ENCODE measurements around the gene DYRK4. TPM values are rescaled to one million over a fixed set of nuclear protein-coding genes. Genes with fewer than 3 reads are reported as not detected.

DYRK4 gene
- total and polyA plus RNA-seq, 2 of the 4 experiments (the other 2 are of a cell fraction), result 44.6 to 71.6 TPM

DNA sequence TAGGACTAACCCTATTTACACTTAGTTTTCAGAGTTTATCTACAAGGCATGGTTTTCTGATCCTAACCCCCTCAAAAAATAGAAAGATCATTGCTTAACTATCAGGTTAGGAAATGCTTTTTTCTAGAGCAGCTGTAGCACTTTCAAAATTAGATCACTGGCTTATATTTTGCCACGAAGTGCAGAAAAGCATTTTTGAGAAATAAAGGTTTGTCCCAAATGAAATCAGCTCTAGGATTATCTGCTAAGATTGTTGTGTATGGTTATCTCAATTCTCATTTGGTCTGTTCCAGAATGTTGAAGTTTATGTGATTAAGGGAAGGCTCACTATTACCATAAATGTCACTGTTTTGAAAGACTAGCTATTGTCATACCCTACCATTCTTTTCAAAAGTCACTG is 9.8 kb upstream of the DYRK4 start:
- H3K36me3 ChIP-seq (ENCODE audit: control insufficient read depth, insufficient read depth, low read length), result peaks cover 7% of the 10 kb centered on the region; the same call in 1 of the 2 replicates
- CTCF ChIA-PET, result no interaction called here

More for the DNA sequence above, 9.8 kb upstream of the DYRK4 start:
- Histone ChIP-seq H4K91ac (ENCODE audit: insufficient read depth, low read depth, low read length) (no peak overlapping the region), H3K18ac (ENCODE audit: low read depth, low read length) (no peak overlapping the region), H2BK120ac (ENCODE audit: low read depth, low read length) (no peak overlapping the region), H2AK9ac (replicated peaks; ENCODE audit: low read depth, low read length, poor library complexity) (no peak overlapping the region), H3K14ac (replicated peaks; ENCODE audit: low read depth, low read length) (no peak overlapping the region), H3K27ac (ENCODE audit: insufficient read depth, low read length) (no peak overlapping the region), H2AK5ac (ENCODE audit: low read depth, low read length) (no peak overlapping the region), H3K4ac (ENCODE audit: low read depth, low read length) (no peak overlapping the region), H3K4me3 (ENCODE audit: insufficient read depth, low read depth, low read length) (no peak overlapping the region), H3K4me1 (ENCODE audit: control insufficient read depth, insufficient read depth, low read length) (no peaks in the 10 kb centered on the region), H2BK5ac (ENCODE audit: low read depth, low read length, poor library complexity, severe bottlenecking) (no peak overlapping the region), H4K8ac (ENCODE audit: low read depth in 2 of 2, low read length in 2 of 2) (no peak overlapping the region), H3K9me3 (ENCODE audit: control insufficient read depth, insufficient read depth, low read length) (no peaks in the 10 kb centered on the region), H3K23ac (ENCODE audit: low read depth, low read length) (no peak overlapping the region), H3K9ac (ENCODE audit: low read depth, low read length) (no peak overlapping the region), H4K5ac (ENCODE audit: low read depth, low read length) (no peak overlapping the region), H2AFZ (replicated peaks; ENCODE audit: low read length, poor library complexity) (no peak overlapping the region), H3K79me1 (ENCODE audit: low read depth in 1 of 2, low read length in 2 of 2) (no peaks in the 10 kb centered on the region; a peak in 1 of 4 replicates), H4K20me1 (ENCODE audit: insufficient read depth, low read length) (no peaks in the 10 kb centered on the region), H3K27me3 (ENCODE audit: control insufficient read depth, insufficient read depth, low read length) (no peaks in the 10 kb centered on the region), H2BK20ac (ENCODE audit: low read depth, low read length) (no peak overlapping the region), H3K9me1 (ENCODE audit: insufficient read depth, low read length) (no peaks in the 10 kb centered on the region), H2BK15ac (ENCODE audit: low read depth, low read length) (no peak overlapping the region), H3K56ac (ENCODE audit: extremely low read depth, insufficient read depth, low read length) (no peak overlapping the region), H3K4me2 (ENCODE audit: low read depth, low read length) (no peak overlapping the region)
- ATAC-seq (ENCODE audit: low read depth) (no peak), DNase-seq (no peak)
- in situ Hi-C loops (cut with MboI; ENCODE audit: low sequenced_read_pairs) (no loop called here), intact Hi-C loops (cut with micrococcal nuclease) (no loop called here), dilution Hi-C loops (cut with HindIII; ENCODE audit: low sequenced_read_pairs, unreplicated experiment) (no loop called here)
- TF ChIP-seq RCOR1 (IDR thresholded peaks at IDR 0.05; ENCODE audit: insufficient replicate concordance, low read length) (no peak), RAD21 (IDR thresholded peaks at IDR 0.05; ENCODE audit: low read length) (no peak), MAZ (IDR thresholded peaks at IDR 0.05; ENCODE audit: borderline replicate concordance, low read depth, low read length) (no peak), POLR2A (IDR thresholded peaks at IDR 0.05; ENCODE audit: low read depth, low read length) (no peak), NFE2L2 (IDR thresholded peaks at IDR 0.05; ENCODE audit: low read depth, low read length) (no peak)
- WGBS, 2 experiments (ENCODE audit: extremely low coverage in 2 of 2, insufficient read length in 1 of 2), result no CpG with 5 or more reads among the region's 1 CpG
- BruUV-seq (replicated peaks), result no TSS peak
- POLR2A ChIA-PET (ENCODE audit: unreplicated experiment), result interaction anchor here (0.6 kb wide), 1 partner anchor 527 kb away, joined by 10 read pairs; no protein-coding TSS in a partner anchor

Data from IMR-90 (cell line).